Ramos (cell line): Measurements from ENCODE around the gene POLG2.
"Not testable (repeated sequence)": the region's sequence is repeated elsewhere in the genome, so short reads cannot be mapped to it uniquely, and the experiment has no call there.

Source experiments
- in situ Hi-C: fragments of 300-500 bp; cut with MboI; formaldehyde crosslinking; loops from one replicate; pipeline ENCODE4 v1.14.3; 2022; ENCODE audit warnings: low sequenced_read_pairs; ENCODE audit not compliant: unreplicated experiment

The POLG2 gene

GRCh38 chr17:64443086-64443760, 53.6 kb downstream of the POLG2 start:
- in situ Hi-C loops = no loop called here

GRCh38 chr17:64442541-64442971, 54.3 kb downstream of the POLG2 start:
- in situ Hi-C loops = no loop called here

- in situ Hi-C loops = no loop called here
Observed at GRCh38 chr17:64441772-64442540, 54.9 kb downstream of the POLG2 start.

- in situ Hi-C loops = no loop called here
Observed at GRCh38 chr17:64439956-64440355, 56.9 kb downstream of the POLG2 start.

GRCh38 chr17:64439521-64439920, 57.3 kb downstream of the POLG2 start:
- in situ Hi-C loops = not testable (repeated sequence)

- in situ Hi-C loops = no loop called here
Observed at GRCh38 chr17:64437944-64438525, 58.8 kb downstream of the POLG2 start.

GRCh38 chr17:64431534-64431933, 65.3 kb downstream of the POLG2 start:
- in situ Hi-C loops = no loop called here

GRCh38 chr17:64430036-64430435, 66.8 kb downstream of the POLG2 start:
- in situ Hi-C loops = not testable (repeated sequence)

- in situ Hi-C loops = loop anchor here (10.0 kb wide), 2 partner anchors 216 to 306 kb away; no protein-coding TSS in a partner anchor
Observed at GRCh38 chr17:64428406-64428805, 68.4 kb downstream of the POLG2 start.
